ENCODE data around the gene SPAG9.

Gene SPAG9

DNA sequence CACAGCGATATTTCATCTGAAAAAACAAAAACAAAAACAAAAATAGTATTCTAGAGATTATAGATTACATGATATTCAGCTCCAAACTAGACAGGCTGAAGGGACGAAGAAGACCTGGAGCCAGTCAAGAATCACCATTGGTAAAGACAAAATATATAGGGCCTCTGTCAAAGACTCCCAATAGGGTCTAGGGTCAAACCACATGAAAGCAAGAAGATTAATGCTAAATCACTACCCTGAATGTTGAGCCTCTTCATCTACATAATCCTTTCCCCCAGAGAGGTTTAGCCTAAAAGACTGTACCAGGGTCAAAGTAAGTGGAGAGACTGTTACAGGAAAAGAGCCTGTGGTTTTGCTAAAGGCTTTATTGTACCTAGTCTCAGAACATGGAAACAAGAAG, 21.9 kb upstream of the SPAG9 start:
- H3K27ac ChIP-seq (ENCODE audit: extremely low read depth, low read depth, low read length) = no peak overlapping the region
- POLR2A ChIA-PET = interaction anchor here (1.5 kb wide), 1 partner anchor 22 kb away, joined by 3 read pairs; the partner anchor contains the start of gene SPAG9
- no peaks in the 10 kb centered on the region for H3K9me3 ChIP-seq (ENCODE audit: control insufficient read depth, insufficient read depth, low read depth, low read length)
- H3K4me3 ChIP-seq (ENCODE audit: low read depth, low read length) = no peak overlapping the region
- peaks cover 2% of the 10 kb centered on the region; the same call in 1 of the 2 replicates for H3K4me1 ChIP-seq (ENCODE audit: control insufficient read depth, insufficient read depth, low read length)
- TF ChIP-seq, protein P1, sequence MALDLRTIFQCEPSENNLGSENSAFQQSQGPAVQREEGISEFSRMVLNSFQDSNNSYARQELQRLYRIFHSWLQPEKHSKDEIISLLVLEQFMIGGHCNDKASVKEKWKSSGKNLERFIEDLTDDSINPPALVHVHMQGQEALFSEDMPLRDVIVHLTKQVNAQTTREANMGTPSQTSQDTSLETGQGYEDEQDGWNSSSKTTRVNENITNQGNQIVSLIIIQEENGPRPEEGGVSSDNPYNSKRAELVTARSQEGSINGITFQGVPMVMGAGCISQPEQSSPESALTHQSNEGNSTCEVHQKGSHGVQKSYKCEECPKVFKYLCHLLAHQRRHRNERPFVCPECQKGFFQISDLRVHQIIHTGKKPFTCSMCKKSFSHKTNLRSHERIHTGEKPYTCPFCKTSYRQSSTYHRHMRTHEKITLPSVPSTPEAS (tag by site-specific recombination; IDR thresholded peaks at IDR 0.05) = no peak
- no peak for TF ChIP-seq KLF7 (tag by site-specific recombination; IDR thresholded peaks at IDR 0.05; ENCODE audit: borderline replicate concordance)
- TF ChIP-seq WT1 (tag by site-specific recombination; IDR thresholded peaks at IDR 0.05) = no peak
- no peak for TF ChIP-seq ZXDB (tag by site-specific recombination; IDR thresholded peaks at IDR 0.05)
- TF ChIP-seq, protein P2, sequence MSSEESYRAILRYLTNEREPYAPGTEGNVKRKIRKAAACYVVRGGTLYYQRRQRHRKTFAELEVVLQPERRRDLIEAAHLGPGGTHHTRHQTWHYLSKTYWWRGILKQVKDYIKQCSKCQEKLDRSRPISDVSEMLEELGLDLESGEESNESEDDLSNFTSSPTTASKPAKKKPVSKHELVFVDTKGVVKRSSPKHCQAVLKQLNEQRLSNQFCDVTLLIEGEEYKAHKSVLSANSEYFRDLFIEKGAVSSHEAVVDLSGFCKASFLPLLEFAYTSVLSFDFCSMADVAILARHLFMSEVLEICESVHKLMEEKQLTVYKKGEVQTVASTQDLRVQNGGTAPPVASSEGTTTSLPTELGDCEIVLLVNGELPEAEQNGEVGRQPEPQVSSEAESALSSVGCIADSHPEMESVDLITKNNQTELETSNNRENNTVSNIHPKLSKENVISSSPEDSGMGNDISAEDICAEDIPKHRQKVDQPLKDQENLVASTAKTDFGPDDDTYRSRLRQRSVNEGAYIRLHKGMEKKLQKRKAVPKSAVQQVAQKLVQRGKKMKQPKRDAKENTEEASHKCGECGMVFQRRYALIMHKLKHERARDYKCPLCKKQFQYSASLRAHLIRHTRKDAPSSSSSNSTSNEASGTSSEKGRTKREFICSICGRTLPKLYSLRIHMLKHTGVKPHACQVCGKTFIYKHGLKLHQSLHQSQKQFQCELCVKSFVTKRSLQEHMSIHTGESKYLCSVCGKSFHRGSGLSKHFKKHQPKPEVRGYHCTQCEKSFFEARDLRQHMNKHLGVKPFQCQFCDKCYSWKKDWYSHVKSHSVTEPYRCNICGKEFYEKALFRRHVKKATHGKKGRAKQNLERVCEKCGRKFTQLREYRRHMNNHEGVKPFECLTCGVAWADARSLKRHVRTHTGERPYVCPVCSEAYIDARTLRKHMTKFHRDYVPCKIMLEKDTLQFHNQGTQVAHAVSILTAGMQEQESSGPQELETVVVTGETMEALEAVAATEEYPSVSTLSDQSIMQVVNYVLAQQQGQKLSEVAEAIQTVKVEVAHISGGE (tag by site-specific recombination; conservative IDR thresholded peaks at IDR 0.05; ENCODE audit: low read depth) = no peak
- no peak for TF ChIP-seq ZNF521 (tag by site-specific recombination; IDR thresholded peaks at IDR 0.05)
- no peak for TF ChIP-seq ZNF341 (tag by site-specific recombination; IDR thresholded peaks at IDR 0.05; ENCODE audit: low read depth)
- no peak for TF ChIP-seq SALL2 (tag by site-specific recombination; IDR thresholded peaks at IDR 0.05; ENCODE audit: borderline replicate concordance)
- TF ChIP-seq YY2 (tag by site-specific recombination; IDR thresholded peaks at IDR 0.05) = no peak
- TF ChIP-seq ZNF707 (tag by site-specific recombination; IDR thresholded peaks at IDR 0.05) = no peak
- no peak for TF ChIP-seq ZNF211 (tag by site-specific recombination; IDR thresholded peaks at IDR 0.05; ENCODE audit: low read depth)
- TF ChIP-seq ZNF664 (tag by site-specific recombination; IDR thresholded peaks at IDR 0.05) = no peak
- no peak for TF ChIP-seq ZNF843 (tag by site-specific recombination; IDR thresholded peaks at IDR 0.05)
- no peak for TF ChIP-seq ZBTB48 (tag by site-specific recombination; IDR thresholded peaks at IDR 0.05)
- no peak for TF ChIP-seq ZNF610 (tag by site-specific recombination; IDR thresholded peaks at IDR 0.05; ENCODE audit: borderline replicate concordance)
- no peaks in the 10 kb centered on the region for H3K36me3 ChIP-seq (ENCODE audit: control insufficient read depth in 2 of 2, insufficient read depth in 1 of 2, low read length in 2 of 2)
- CTCF ChIA-PET = interaction anchor here (1.0 kb wide), 1 partner anchor 11 kb away, joined by 7 read pairs; the partner anchor contains the start of gene NME1

DNA sequence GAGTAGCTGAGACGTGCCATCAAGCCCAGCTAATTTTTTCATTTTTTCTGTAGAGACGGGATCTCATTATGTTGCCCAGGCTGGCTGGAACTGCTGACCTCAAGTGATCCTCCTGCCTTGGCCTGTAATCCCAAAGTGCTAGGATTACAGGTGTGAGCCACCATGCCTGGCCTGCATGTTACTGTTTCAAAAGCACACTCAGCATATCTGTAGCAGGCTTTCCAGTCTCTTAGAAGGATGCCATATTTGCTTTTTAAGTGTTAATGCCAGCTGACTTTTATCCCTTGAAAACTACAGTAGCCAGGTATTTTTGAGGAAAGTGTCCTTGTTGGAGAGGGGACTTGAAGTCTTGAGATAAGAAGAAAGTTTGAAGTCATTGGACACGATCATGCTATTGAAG, 15.3 kb upstream of the SPAG9 start:
- CTCF ChIA-PET = interaction anchor here (1.2 kb wide), 1 partner anchor 17 kb away, joined by 3 read pairs; the partner anchor contains the start of gene NME1
- POLR2A ChIA-PET = interaction anchor here (1.6 to 1.7 kb wide), 2 partner anchors 15 to 17 kb away, joined by 7 to 8 read pairs; partner anchors contain the start of genes NME1 and SPAG9
- no peak for TF ChIP-seq ZBTB1 (tag by site-specific recombination; IDR thresholded peaks at IDR 0.05)
- TF ChIP-seq SP3 (tag by site-specific recombination; IDR thresholded peaks at IDR 0.05) = no peak
- TF ChIP-seq, protein P3, sequence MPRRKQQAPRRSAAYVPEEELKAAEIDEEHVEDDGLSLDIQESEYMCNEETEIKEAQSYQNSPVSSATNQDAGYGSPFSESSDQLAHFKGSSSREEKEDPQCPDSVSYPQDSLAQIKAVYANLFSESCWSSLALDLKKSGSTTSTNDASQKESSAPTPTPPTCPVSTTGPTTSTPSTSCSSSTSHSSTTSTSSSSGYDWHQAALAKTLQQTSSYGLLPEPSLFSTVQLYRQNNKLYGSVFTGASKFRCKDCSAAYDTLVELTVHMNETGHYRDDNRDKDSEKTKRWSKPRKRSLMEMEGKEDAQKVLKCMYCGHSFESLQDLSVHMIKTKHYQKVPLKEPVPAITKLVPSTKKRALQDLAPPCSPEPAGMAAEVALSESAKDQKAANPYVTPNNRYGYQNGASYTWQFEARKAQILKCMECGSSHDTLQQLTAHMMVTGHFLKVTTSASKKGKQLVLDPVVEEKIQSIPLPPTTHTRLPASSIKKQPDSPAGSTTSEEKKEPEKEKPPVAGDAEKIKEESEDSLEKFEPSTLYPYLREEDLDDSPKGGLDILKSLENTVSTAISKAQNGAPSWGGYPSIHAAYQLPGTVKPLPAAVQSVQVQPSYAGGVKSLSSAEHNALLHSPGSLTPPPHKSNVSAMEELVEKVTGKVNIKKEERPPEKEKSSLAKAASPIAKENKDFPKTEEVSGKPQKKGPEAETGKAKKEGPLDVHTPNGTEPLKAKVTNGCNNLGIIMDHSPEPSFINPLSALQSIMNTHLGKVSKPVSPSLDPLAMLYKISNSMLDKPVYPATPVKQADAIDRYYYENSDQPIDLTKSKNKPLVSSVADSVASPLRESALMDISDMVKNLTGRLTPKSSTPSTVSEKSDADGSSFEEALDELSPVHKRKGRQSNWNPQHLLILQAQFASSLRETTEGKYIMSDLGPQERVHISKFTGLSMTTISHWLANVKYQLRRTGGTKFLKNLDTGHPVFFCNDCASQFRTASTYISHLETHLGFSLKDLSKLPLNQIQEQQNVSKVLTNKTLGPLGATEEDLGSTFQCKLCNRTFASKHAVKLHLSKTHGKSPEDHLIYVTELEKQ (tag by site-specific recombination; IDR thresholded peaks at IDR 0.05; ENCODE audit: borderline replicate concordance) = no peak
- no peak for TF ChIP-seq ZBTB20 (tag by site-specific recombination; IDR thresholded peaks at IDR 0.05)
- TF ChIP-seq ZNF610 (tag by site-specific recombination; IDR thresholded peaks at IDR 0.05; ENCODE audit: borderline replicate concordance) = no peak
- TF ChIP-seq BCL11B (tag by site-specific recombination; IDR thresholded peaks at IDR 0.05; ENCODE audit: low read depth) = no peak
- no peak for TF ChIP-seq OSR2 (tag by site-specific recombination; IDR thresholded peaks at IDR 0.05)
- TF ChIP-seq, protein P4, sequence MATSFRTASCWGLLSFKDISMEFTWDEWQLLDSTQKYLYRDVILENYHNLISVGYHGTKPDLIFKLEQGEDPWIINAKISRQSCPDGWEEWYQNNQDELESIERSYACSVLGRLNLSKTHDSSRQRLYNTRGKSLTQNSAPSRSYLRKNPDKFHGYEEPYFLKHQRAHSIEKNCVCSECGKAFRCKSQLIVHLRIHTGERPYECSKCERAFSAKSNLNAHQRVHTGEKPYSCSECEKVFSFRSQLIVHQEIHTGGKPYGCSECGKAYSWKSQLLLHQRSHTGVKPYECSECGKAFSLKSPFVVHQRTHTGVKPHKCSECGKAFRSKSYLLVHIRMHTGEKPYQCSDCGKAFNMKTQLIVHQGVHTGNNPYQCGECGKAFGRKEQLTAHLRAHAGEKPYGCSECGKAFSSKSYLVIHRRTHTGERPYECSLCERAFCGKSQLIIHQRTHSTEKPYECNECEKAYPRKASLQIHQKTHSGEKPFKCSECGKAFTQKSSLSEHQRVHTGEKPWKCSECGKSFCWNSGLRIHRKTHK (tag by site-specific recombination; IDR thresholded peaks at IDR 0.05) = no peak
- TF ChIP-seq ZNF112 (tag by site-specific recombination; IDR thresholded peaks at IDR 0.05) = no peak
- TF ChIP-seq KLF10 (tag by site-specific recombination; IDR thresholded peaks at IDR 0.05) = no peak
- no peak for TF ChIP-seq ZNF549 (tag by site-specific recombination; IDR thresholded peaks at IDR 0.05)
- TF ChIP-seq PRDM1 (tag by site-specific recombination; IDR thresholded peaks at IDR 0.05) = no peak
- TF ChIP-seq ZNF24 (tag by site-specific recombination; IDR thresholded peaks at IDR 0.05) = no peak

More for the DNA sequence above, 15.3 kb upstream of the SPAG9 start:
- Histone ChIP-seq H3K9me3 (ENCODE audit: control insufficient read depth, insufficient read depth, low read depth, low read length) (no peaks in the 10 kb centered on the region), H3K27ac (ENCODE audit: extremely low read depth, low read depth, low read length) (no peak overlapping the region), H3K4me1 (ENCODE audit: control insufficient read depth, insufficient read depth, low read length) (no peaks in the 10 kb centered on the region), H3K36me3 (ENCODE audit: control insufficient read depth in 2 of 2, insufficient read depth in 1 of 2, low read length in 2 of 2) (no peaks in the 10 kb centered on the region), H3K4me3 (ENCODE audit: low read depth, low read length) (no peak overlapping the region)
